Muscle layer of duodenum (tissue), 2 donors: ENCODE results near the gene OSM.

Experiments
- H3K27ac ChIP-seq: one replicate; pipeline ENCODE4 v1.7.0; 2013; ENCODE audit warnings: mild to moderate bottlenecking, low read length
- H3K27me3 ChIP-seq: one replicate; pipeline ENCODE4 v1.7.0; 2013; ENCODE audit warnings: low read depth, mild to moderate bottlenecking, control low read depth, low read length
- H3K36me3 ChIP-seq, 2 donors: one replicate each; pipeline ENCODE4 v1.7.0; 2013; ENCODE audit warnings: low read length in 2 of 2, control low read depth in 1 of 2, mild to moderate bottlenecking in 1 of 2; ENCODE audit not compliant: insufficient read depth in 2 of 2, control insufficient read depth in 1 of 2
- H3K4me1 ChIP-seq, 2 donors: one replicate each; pipeline ENCODE4 v1.7.0; 2013; ENCODE audit warnings: low read length in 2 of 2, mild to moderate bottlenecking in 2 of 2, control low read depth in 1 of 2, moderate library complexity in 1 of 2; ENCODE audit not compliant: insufficient read depth in 2 of 2, control insufficient read depth in 1 of 2
- H3K4me3 ChIP-seq, 2 donors: one replicate each; pipeline ENCODE4 v1.7.0; 2013; ENCODE audit warnings: low read length in 2 of 2, low read depth in 1 of 2, mild to moderate bottlenecking in 1 of 2
- H3K9me3 ChIP-seq, 2 donors: one replicate each; pipeline ENCODE4 v1.7.0; 2013; ENCODE audit warnings: low read length in 2 of 2, control low read depth in 1 of 2, mild to moderate bottlenecking in 1 of 2; ENCODE audit not compliant: control insufficient read depth in 1 of 2
- donor health status: healthy.

Gene OSM

GRCh38 chr22:30282616-30283046 lies 16.0 kb upstream of the OSM start:
- H3K4me3 ChIP-seq: no peak overlapping the region
- peaks cover 0 to 26% of the 10 kb centered on the region in 2 donors for H3K36me3 ChIP-seq
- H3K9me3 ChIP-seq: no peaks in the 10 kb centered on the region
- H3K27ac ChIP-seq: no peak overlapping the region
- no peaks in the 10 kb centered on the region for H3K27me3 ChIP-seq
- peaks cover 0 to 10% of the 10 kb centered on the region in 2 donors for H3K4me1 ChIP-seq

- no peaks in the 10 kb centered on the region for H3K27me3 ChIP-seq
- no peak overlapping the region for H3K4me3 ChIP-seq
- H3K27ac ChIP-seq: no peak overlapping the region
- H3K36me3 ChIP-seq: peaks cover 0 to 20% of the 10 kb centered on the region in 2 donors
- H3K4me1 ChIP-seq: peaks cover 0 to 14% of the 10 kb centered on the region in 2 donors
- H3K9me3 ChIP-seq: no peaks in the 10 kb centered on the region
Observed at GRCh38 chr22:30280505-30280904, 13.9 kb upstream of the OSM start.

- no peaks in the 10 kb centered on the region for H3K27me3 ChIP-seq
- no peak overlapping the region for H3K27ac ChIP-seq
- H3K4me1 ChIP-seq: peaks cover 0 to 14% of the 10 kb centered on the region in 2 donors
- H3K4me3 ChIP-seq: no peak overlapping the region
- no peaks in the 10 kb centered on the region for H3K9me3 ChIP-seq
- peaks cover 0 to 14% of the 10 kb centered on the region in 2 donors for H3K36me3 ChIP-seq
Observed at GRCh38 chr22:30279932-30280331, 13.3 kb upstream of the OSM start.

GRCh38 chr22:30279046-30279788 lies 12.6 kb upstream of the OSM start:
- H3K9me3 ChIP-seq: no peaks in the 10 kb centered on the region
- H3K36me3 ChIP-seq: peaks cover 0 to 7% of the 10 kb centered on the region in 2 donors
- no peak overlapping the region for H3K4me3 ChIP-seq
- no peak overlapping the region for H3K27ac ChIP-seq
- H3K4me1 ChIP-seq: peaks cover 0 to 14% of the 10 kb centered on the region in 2 donors
- no peaks in the 10 kb centered on the region for H3K27me3 ChIP-seq

- Histone ChIP-seq H3K4me1 (peaks cover 0 to 14% of the 10 kb centered on the region in 2 donors), H3K36me3 (no peaks in the 10 kb centered on the region), H3K27me3 (no peaks in the 10 kb centered on the region), H3K27ac (no peak overlapping the region), H3K4me3 (no peak overlapping the region), H3K9me3 (no peaks in the 10 kb centered on the region)
Observed at GRCh38 chr22:30277547-30278344, 11.1 kb upstream of the OSM start.

- Histone ChIP-seq H3K4me1 (peaks cover 0 to 14% of the 10 kb centered on the region in 2 donors), H3K9me3 (no peaks in the 10 kb centered on the region), H3K27me3 (no peaks in the 10 kb centered on the region), H3K4me3 (no peak overlapping the region), H3K27ac (no peak overlapping the region), H3K36me3 (no peaks in the 10 kb centered on the region)
Observed at GRCh38 chr22:30276039-30276438, 9.4 kb upstream of the OSM start.

GRCh38 chr22:30275625-30276024 lies 9.0 kb upstream of the OSM start:
- no peak overlapping the region for H3K27ac ChIP-seq
- H3K27me3 ChIP-seq: no peaks in the 10 kb centered on the region
- H3K36me3 ChIP-seq: no peaks in the 10 kb centered on the region
- H3K9me3 ChIP-seq: no peaks in the 10 kb centered on the region
- peaks cover 0 to 14% of the 10 kb centered on the region in 2 donors for H3K4me1 ChIP-seq
- no peak overlapping the region for H3K4me3 ChIP-seq

GRCh38 chr22:30274437-30274812 lies 7.8 kb upstream of the OSM start:
- H3K36me3 ChIP-seq: no peaks in the 10 kb centered on the region
- H3K27ac ChIP-seq: no peak overlapping the region
- H3K9me3 ChIP-seq: no peaks in the 10 kb centered on the region
- no peak overlapping the region for H3K4me3 ChIP-seq
- no peaks in the 10 kb centered on the region for H3K27me3 ChIP-seq
- H3K4me1 ChIP-seq: peaks cover 0 to 14% of the 10 kb centered on the region in 2 donors

GRCh38 chr22:30273711-30274436 lies 7.2 kb upstream of the OSM start:
- Histone ChIP-seq H3K27ac (no peak overlapping the region), H3K9me3 (no peaks in the 10 kb centered on the region), H3K27me3 (no peaks in the 10 kb centered on the region), H3K4me3 (no peak overlapping the region), H3K36me3 (no peaks in the 10 kb centered on the region), H3K4me1 (peaks cover 0 to 14% of the 10 kb centered on the region in 2 donors)

GRCh38 chr22:30272781-30273601 lies 6.3 kb upstream of the OSM start:
- Histone ChIP-seq H3K27ac (no peak overlapping the region), H3K9me3 (no peaks in the 10 kb centered on the region), H3K36me3 (no peaks in the 10 kb centered on the region), H3K27me3 (no peaks in the 10 kb centered on the region), H3K4me3 (no peak overlapping the region), H3K4me1 (peaks cover 0 to 7% of the 10 kb centered on the region in 2 donors)
